Measurements from ENCODE around the gene FAM131C.

The FAM131C gene

DNA sequence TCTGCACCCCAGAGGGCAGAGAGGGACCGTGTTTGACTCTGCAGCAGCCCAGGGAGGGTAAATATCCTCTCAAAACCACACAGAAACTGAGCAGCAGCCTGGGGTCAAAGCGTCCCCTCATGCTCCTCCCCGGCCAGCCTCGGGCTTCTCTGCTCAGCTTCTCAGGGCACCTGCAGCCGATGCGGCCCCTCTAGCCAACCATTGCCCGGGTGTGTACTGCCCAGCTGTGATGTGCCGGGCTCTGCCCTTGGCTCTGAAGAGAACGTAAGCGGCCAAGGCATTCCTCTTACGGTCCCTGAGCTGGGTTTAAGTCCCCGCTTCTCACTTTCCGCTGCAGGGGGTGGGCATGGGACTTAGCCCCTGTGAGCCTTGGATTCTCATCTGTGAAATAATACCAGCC, 5.5 kb downstream of the FAM131C start:
- Histone ChIP-seq H3K27me3 (ENCODE audit: insufficient read depth, low read depth, severe bottlenecking) (no peaks in the 10 kb centered on the region), H3K36me3 (no peaks in the 10 kb centered on the region), H3K27ac (no peak overlapping the region), H3K9me3 (ENCODE audit: severe bottlenecking) (no peaks in the 10 kb centered on the region), H3K4me3 (ENCODE audit: low read depth, low read length) (no peak overlapping the region)
- TF ChIP-seq CTCF (IDR thresholded peaks at IDR 0.05; ENCODE audit: low read depth, low read length), result no peak
- no peak for DNase-seq

- DNase-seq, result no peak
- no peaks in the 10 kb centered on the region for H3K9me3 ChIP-seq (ENCODE audit: severe bottlenecking)
- no peak overlapping the region for H3K4me3 ChIP-seq (ENCODE audit: low read depth, low read length)
- TF ChIP-seq CTCF (IDR thresholded peaks at IDR 0.05; ENCODE audit: low read depth, low read length), result no peak
- no peaks in the 10 kb centered on the region for H3K27me3 ChIP-seq (ENCODE audit: insufficient read depth, low read depth, severe bottlenecking)
- H3K36me3 ChIP-seq, result no peaks in the 10 kb centered on the region
- no peak overlapping the region for H3K27ac ChIP-seq
These were observed 6.2 kb downstream of the FAM131C start for GRCh38 chr1:16067127-16067768.

- H3K27me3 ChIP-seq (ENCODE audit: insufficient read depth, low read depth, severe bottlenecking), result no peaks in the 10 kb centered on the region
- no peak overlapping the region for H3K4me3 ChIP-seq (ENCODE audit: low read depth, low read length)
- no peaks in the 10 kb centered on the region for H3K36me3 ChIP-seq
- H3K9me3 ChIP-seq (ENCODE audit: severe bottlenecking), result no peaks in the 10 kb centered on the region
- no peak for DNase-seq
- H3K27ac ChIP-seq, result no peak overlapping the region
- no peak for TF ChIP-seq CTCF (IDR thresholded peaks at IDR 0.05; ENCODE audit: low read depth, low read length)
These were observed 7.2 kb downstream of the FAM131C start for GRCh38 chr1:16066245-16066644.

- H3K36me3 ChIP-seq, result no peaks in the 10 kb centered on the region
- DNase-seq, result no peak
- no peak for TF ChIP-seq CTCF (IDR thresholded peaks at IDR 0.05; ENCODE audit: low read depth, low read length)
- H3K27me3 ChIP-seq (ENCODE audit: insufficient read depth, low read depth, severe bottlenecking), result no peaks in the 10 kb centered on the region
- no peaks in the 10 kb centered on the region for H3K9me3 ChIP-seq (ENCODE audit: severe bottlenecking)
- H3K27ac ChIP-seq, result no peak overlapping the region
- H3K4me3 ChIP-seq (ENCODE audit: low read depth, low read length), result no peak overlapping the region
These were observed 8.2 kb downstream of the FAM131C start for GRCh38 chr1:16065269-16065576.

GRCh38 chr1:16064536-16065268, 8.7 kb downstream of the FAM131C start:
- DNase-seq, result no peak
- no peak overlapping the region for H3K4me3 ChIP-seq (ENCODE audit: low read depth, low read length)

More at GRCh38 chr1:16064536-16065268, 8.7 kb downstream of the FAM131C start:
- H3K27me3 ChIP-seq (ENCODE audit: insufficient read depth, low read depth, severe bottlenecking), result no peaks in the 10 kb centered on the region
- H3K36me3 ChIP-seq, result no peaks in the 10 kb centered on the region
- no peak for TF ChIP-seq CTCF (IDR thresholded peaks at IDR 0.05; ENCODE audit: low read depth, low read length)
- H3K27ac ChIP-seq, result no peak overlapping the region
- H3K9me3 ChIP-seq (ENCODE audit: severe bottlenecking), result no peaks in the 10 kb centered on the region
